ENCODE data around the gene KCNQ1.

DNA sequence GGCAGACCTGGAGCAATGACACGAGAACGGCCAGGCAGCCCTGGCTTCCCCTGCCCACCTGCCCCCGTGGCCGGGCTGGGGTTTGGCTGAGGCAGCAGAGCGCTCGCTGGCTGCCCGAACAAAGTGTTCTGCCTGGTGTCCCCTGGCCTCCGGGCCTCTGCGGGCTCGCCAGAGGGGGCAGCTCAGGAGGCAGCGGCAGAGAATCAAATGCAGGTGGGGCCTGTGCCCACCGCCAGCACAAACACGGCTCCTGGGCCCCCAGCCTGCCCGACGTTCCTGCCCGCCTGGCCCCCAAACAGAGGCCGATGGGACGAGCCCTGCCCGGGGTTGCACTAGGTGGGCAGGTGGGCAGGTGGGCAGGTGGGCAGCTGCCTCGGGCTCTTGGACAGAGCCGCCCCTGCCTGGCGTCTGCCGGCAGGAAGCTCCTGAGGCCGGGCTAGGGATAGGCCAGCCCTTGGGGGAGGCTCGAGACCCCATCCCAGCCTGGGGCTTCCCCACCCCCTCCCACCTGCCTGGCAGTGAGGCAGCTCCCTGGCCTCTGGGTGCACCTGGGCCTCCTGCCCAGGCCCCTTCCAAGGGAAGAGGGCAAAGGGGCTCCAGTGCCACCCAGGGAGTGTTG, 394.0 kb downstream of the KCNQ1 start:
- TF ChIP-seq, protein P1, sequence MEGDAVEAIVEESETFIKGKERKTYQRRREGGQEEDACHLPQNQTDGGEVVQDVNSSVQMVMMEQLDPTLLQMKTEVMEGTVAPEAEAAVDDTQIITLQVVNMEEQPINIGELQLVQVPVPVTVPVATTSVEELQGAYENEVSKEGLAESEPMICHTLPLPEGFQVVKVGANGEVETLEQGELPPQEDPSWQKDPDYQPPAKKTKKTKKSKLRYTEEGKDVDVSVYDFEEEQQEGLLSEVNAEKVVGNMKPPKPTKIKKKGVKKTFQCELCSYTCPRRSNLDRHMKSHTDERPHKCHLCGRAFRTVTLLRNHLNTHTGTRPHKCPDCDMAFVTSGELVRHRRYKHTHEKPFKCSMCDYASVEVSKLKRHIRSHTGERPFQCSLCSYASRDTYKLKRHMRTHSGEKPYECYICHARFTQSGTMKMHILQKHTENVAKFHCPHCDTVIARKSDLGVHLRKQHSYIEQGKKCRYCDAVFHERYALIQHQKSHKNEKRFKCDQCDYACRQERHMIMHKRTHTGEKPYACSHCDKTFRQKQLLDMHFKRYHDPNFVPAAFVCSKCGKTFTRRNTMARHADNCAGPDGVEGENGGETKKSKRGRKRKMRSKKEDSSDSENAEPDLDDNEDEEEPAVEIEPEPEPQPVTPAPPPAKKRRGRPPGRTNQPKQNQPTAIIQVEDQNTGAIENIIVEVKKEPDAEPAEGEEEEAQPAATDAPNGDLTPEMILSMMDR (IDR thresholded peaks at IDR 0.05; ENCODE audit: low read length) = no peak
- no peak for TF ChIP-seq EZH2 (IDR thresholded peaks at IDR 0.05; ENCODE audit: borderline replicate concordance, low read length)
